GM15510 (cell line): Measurements from ENCODE around the gene TMEM266.

Experiments
- POLR2A ChIP-seq: IDR thresholded peaks from 3 replicates; pipeline ENCODE4 v1.6.1; 2011; ENCODE audit warnings: borderline replicate concordance; ENCODE audit not compliant: insufficient read length; ENCODE audit errors: extremely low read depth

Gene TMEM266, protein sequence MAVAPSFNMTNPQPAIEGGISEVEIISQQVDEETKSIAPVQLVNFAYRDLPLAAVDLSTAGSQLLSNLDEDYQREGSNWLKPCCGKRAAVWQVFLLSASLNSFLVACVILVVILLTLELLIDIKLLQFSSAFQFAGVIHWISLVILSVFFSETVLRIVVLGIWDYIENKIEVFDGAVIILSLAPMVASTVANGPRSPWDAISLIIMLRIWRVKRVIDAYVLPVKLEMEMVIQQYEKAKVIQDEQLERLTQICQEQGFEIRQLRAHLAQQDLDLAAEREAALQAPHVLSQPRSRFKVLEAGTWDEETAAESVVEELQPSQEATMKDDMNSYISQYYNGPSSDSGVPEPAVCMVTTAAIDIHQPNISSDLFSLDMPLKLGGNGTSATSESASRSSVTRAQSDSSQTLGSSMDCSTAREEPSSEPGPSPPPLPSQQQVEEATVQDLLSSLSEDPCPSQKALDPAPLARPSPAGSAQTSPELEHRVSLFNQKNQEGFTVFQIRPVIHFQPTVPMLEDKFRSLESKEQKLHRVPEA

DNA sequence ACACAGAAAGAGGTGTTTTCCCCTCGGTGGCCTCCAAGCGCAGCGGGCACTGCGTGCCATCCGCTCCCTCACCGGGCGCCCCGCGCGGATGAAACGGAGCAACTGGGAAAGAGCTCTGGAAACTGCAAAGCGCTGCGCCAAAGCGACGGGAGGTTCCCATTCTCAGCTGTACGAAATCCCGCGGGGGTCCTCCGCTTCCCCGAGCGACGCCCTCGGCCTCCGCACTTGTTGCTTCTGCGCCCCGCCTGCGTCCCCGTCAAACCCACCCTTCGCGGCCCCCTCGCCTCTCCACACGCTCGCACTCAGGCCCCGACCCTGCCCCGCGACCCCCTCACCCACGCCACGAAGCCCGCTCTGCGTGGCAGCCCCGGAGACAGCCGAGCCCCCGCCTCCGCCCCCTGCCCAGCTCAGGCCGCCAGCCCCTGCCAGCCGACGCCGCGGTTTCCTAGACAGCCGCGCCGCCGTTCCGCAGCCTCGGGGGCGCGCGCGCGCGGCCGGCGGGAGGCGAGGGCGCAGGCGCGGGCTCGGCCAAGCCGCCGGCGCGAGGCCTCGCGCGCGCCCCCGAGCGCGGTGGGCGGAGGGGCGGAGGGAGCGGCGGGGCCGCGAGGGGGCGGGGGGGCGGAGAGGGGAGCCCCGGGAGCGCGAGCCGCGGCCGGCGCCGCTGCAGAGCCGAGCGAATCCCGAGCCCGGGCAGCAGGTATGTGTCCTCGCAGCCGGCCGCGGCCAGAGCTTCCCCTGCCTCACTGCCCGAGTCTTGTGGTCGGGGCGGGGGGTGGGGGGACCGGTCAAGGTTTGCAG, at the start of gene TMEM266:
TSS of gene TMEM266 (plus strand) at position 666 of the 798 bp plus-strand sequence. CDS start 74,279 bp downstream, outside the sequence.
- no peak for TF ChIP-seq POLR2A

DNA sequence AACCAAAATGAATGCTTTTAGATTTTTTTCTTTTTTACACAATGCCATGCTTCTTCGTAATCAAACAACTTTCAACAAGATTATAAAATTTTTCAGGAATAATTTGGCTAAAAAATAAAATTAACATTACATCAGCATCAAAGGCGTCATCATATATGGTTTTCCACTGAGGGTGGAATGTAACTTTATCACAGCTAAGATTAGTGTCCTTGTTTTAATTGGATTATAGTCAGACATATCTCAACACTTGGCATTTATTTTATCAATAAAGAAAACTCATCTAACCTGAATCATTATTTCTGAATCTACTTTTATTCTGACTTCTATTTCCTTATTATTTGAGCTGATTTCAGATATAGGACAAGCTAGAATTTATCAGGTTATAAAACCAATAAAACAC, 49.2 kb upstream of the TMEM266 start:
- TF ChIP-seq POLR2A = no peak

DNA sequence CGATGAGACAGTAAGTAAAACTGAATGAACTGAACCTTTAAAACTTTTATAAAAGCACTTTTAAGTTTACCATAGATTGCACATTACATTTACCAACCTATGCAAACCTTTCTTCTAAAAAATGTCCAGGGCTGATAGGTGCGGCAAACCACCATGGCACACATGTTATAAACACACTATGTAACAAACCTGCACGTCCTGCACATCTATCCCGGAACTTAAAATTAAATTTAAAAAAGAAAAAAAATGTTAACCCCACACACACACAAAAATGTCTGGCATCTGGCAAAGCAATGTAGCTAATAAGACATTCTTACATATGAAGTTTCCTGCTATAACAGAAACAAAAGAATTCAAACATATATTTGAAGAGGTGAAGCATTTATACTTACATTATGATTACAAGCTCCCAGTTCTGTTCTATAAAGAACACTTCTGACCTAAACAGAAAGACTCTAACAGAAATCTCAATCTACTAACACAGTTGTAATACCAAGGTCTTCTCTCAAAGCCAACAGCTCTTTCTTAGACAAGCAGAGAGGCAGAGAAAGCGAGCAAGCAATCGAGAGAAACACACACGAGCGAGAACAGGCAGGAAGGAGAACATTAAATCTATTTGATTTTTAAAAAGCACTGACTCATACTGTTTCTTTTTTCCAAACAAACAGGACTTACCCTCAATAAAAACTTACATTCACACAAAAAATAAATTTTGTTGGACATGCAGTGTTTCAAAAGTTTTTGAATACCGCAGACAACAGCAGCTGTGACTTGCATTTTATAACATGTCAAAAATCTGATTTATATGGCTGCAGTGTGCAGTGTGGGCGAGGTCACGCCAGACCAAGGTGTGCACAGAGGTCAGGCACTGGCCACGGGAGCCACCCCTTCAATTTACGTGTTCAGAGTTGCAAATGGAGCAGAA, 47.9 kb upstream of the TMEM266 start, which contains the start of gene NRG4:
TSS of gene NRG4 (minus strand) at position 798 of the 925 bp plus-strand sequence. CDS start 1,194 bp downstream, outside the sequence.
- no peak for TF ChIP-seq POLR2A

DNA sequence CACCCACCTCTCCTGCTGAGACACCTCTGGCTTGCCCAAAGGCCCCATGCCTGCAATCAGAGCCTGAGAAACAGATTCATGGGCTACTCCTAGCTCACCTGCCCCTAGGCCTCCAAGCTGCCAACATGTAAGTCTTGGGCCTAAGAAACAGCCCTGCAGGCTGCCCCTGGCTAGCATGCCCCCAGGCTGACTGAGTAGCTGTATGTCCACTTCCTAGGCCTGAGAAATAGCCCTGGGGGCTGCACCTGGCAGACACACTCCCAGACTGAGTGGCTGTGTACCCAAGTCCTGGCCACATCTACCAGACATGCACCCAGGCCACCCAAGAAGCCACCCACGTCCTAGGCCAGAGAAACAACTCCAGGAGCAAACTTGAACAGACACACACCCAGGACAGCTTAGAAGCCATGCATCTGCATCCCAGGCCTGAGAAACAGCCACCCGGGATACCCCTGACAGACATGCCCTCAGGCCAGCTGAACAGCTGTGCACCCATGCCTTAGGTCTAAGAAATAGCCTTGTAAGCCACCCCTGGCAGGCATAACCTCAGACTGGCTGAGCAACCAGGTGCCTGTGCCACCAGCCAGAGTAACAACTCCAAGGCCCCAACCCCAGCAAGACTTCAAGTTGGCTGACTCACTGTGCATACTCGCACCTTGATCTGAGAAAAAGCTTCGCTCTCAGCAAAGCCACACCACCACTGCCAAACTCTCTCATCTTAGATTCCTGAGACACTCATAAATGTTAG, 35.6 kb upstream of the TMEM266 start:
- no peak for TF ChIP-seq POLR2A

DNA sequence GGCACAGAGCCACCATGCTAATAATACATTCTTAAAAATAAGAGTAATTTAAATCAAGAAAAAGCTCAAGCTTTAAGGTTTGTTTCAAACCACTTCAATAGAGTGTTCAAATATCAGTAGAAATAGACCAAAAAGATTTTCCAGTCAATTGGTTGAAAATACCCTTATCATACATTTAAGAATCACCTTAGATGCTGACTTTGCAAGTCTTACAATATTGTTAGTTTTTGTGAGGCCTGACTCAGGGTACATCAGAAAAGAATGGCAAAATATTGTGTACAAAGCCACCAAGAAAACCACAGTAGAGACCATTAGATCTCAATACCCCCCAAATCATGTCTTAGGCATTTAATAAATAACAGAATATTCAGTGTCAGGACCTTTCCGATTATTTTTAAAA, 27.7 kb upstream of the TMEM266 start:
- TF ChIP-seq POLR2A = no peak

DNA sequence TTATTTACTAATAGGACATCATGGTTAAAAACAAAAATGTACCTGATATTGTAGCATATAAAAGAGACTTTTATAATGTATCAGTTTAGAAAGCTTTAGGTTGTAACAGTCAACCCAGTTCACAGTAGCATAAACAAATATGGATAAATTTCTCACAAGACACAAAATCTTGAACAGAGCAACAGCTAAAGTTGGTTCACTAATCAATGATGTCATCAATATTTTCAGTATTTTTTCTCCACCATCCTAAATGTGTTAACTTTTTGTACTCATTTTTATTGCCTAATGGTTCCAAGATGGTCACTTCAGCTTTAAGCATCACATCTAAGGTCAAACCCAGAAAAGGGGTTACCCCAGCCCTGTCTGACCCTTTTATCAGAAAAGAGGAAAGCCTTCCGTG, 26.3 kb upstream of the TMEM266 start:
- TF ChIP-seq POLR2A = no peak

DNA sequence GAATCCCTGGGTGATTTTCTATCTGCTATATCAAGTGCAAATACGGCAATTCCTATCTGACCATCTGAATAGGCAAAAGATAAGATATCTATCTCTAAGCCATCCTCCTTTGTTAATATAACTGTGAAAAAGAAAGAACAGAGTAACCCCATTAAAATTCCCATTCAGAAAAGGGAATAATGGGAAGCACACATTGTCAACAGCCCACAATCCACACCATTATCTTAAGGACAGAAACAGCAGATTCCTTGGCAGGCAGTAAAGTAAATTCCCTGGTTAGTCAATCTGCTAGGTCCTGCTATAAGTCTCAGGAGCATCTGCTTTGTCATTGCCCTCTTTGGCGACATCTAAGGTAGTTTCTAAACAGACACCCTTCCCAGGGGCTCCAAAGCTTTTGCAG, 25.7 kb upstream of the TMEM266 start:
- TF ChIP-seq POLR2A = no peak

DNA sequence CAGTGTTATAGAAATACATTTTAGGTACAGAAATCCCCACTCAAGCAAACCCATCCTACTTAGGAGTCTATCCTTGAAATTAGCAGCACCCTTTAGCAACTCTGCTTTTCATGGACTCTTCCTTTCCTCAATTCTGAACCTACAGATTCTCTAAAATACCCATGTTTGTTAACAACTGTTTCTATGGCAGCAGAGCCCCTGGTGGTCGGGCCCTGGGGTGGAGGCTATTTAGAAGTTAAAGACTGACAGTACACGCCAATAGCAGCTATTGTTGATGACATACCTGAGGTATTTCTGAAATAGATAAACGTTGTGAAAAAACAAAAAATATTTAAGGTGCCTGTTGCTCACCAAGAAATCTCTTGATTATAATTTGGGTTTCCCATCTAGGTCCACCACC, 24.2 kb upstream of the TMEM266 start:
- no peak for TF ChIP-seq POLR2A

DNA sequence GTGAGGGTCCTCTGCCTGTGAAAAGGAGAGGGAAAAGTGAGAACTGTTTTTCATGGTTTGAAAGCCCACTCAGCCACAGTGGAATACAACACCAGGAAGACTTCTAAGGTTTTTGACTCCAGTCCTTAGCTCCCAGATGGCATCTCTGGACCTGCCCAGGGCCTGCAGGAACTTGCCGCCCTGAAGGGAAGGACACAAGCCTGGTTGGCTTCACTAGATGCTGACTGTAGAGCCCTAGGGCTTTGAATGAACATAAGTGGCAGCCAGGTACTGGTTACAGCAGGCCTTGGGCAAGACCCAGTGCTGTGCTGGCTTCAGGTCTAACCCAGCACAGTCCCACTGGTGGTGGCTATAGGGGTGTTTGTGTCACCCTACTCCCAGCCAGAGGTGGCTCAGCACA, 21.3 kb upstream of the TMEM266 start:
- TF ChIP-seq POLR2A = no peak

DNA sequence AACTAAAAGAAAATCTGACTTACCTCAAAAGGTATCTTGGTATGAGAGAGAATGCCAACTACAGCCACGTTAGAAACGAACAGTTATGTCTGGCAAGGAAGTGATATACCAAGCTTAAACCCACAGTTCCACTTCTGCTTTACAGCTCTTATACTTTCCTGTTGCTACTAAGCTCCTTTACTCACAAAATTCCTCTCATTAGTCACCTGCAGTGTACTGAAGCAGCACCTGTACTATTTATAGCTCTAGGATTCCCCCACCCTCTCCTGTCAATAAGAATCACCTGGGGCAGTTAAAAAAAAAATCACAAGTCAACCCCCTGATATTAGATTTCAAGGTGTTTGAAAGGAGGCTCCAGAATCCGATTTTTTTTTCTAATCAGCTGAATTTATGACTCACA, 2.9 kb upstream of the TMEM266 start:
- no peak for TF ChIP-seq POLR2A

DNA sequence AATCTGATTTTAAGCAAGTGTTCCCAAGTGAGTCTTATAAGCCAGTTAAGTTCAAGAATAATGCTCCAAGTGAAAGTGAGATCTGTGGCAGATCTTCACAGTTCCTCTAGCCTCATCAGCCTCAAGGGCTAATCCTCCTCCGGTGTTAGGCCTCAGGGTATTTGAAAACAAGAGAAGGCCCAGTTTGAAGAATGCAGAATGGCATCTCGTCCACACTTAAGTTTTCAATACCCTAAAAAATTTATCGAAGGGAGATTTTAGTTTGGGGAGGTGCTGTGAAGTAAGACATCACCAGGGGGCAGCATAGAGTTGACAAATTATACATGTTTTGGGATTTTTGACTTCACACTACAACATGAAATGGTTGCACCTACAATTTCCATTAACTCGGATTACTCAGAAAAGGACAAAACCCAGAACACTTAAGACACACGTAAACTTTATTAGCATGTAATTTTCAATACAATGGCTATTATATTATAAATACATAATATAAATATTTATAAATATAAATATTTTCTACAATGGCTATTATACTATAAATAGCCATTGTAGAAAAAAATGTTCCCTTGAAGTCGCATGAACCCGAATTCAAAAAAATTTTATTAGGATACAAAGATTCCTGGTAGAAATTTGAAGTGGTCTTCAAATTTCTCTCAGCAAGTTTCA, 2.3 kb upstream of the TMEM266 start:
- TF ChIP-seq POLR2A = no peak

DNA sequence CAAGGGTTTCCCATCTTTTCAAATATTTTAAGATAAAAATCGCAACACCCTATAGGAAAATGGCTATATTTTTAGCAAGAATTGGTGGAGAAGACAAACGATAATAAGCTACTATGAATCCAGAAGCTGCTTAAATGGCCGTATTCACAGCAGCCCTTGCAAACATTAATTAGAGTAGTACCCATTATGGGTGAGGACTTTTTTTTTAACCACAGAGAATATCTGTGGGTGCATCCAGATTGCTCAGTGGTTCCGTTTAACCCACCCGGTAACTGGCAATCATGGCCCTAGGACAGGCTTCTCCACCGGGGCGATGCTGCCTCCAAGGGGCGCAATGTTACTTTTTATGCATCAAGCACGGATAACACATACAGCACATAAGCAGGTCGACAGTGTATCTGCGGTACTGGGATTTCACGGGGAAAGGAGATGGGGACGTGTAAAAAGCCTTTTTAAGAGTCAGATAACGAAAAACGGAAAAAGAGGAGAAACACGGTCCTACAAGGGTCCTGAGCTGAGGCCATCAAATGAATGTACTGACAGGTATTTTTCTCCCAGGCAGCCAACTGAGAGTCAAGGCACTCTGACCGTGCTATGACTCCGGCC, 968 bp upstream of the TMEM266 start:
- TF ChIP-seq POLR2A = no peak
